Measurements from ENCODE around the gene JAK1. TPM values are rescaled to one million over a fixed set of nuclear protein-coding genes. Genes with fewer than 3 reads are reported as not detected.

Gene JAK1
- total and polyA plus RNA-seq, 9 of the 15 experiments (the other 6 are each of a cell fraction or from before 2014, with no cell fraction given): 9.7 to 44.1 (median 42.5) TPM

DNA sequence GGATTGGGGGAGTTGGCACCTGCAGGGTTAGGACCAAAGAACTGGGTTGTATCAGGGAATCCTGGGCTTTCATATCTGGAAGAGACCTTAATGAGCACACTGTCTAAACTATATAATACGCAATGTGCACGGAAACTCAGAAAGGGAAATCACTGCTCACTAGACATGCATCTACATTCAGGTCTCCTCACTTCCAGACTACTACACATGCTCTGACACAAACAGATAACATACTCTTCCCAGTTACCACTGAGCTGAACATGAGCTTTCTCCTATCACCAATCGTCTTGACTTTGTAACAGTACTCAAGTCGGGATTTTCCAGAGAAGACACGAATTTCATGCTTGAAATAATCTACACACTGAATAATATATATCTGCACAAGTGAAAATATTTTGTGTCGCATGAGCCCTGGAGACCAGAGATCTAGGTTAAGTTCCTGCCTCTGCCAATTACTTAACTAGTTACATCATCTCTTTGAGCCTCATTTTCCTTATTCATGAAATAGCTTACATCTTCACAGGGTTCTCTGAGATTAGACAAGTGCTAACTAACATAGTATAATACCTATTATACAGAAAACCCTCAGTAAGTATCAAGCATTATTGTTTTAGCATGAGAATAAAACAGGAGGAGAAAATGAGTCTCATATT lies 101.1 kb downstream of the JAK1 start (continued):
- TF ChIP-seq ATF3 (IDR thresholded peaks at IDR 0.05) (peak; percentile 64), ATF3 (CRISPR knock-in tag; conservative IDR thresholded peaks at IDR 0.05) (no peak), CBFA2T2 (conservative IDR thresholded peaks at IDR 0.05) (peak; percentile 29; the same call in 1 of the 2 replicates), TCF3 (CRISPR knock-in tag; IDR thresholded peaks at IDR 0.05) (peak; percentile 31; the same call in 1 of the 2 replicates), TEAD1 (CRISPR knock-in tag; IDR thresholded peaks at IDR 0.05) (no peak), PCBP1 (IDR thresholded peaks at IDR 0.05; ENCODE audit: low read depth, low read length, poor library complexity, severe bottlenecking) (no peak), NONO (IDR thresholded peaks at IDR 0.05; ENCODE audit: low read depth in 2 of 2, low read length in 1 of 2) (no peak), DDX20 (tag; IDR thresholded peaks at IDR 0.05; ENCODE audit: low read depth) (peak; percentile 18; the same call in 1 of the 2 replicates), MAFG (tag; conservative IDR thresholded peaks at IDR 0.05) (no peak), HMBOX1 (IDR thresholded peaks at IDR 0.05) (peak; percentile 62; the same call in 1 of the 2 replicates), MYC (IDR thresholded peaks at IDR 0.05; ENCODE audit: low read depth, low read length) (peak; percentile 58; the same call in 1 of the 2 replicates), MYC (CRISPR knock-in tag; IDR thresholded peaks at IDR 0.05; ENCODE audit: borderline replicate concordance, low read depth) (no peak), MBD2 (IDR thresholded peaks at IDR 0.05; ENCODE audit: borderline replicate concordance, low read depth) (no peak), CEBPG (CRISPR knock-in tag; IDR thresholded peaks at IDR 0.05) (no peak), CEBPG (tag; conservative IDR thresholded peaks at IDR 0.05 in 1 of 2, IDR thresholded peaks at IDR 0.05 in 1 of 2) (peak in 1 of 2 experiments; percentile 60; a peak in 1 of 4 replicates), SFPQ (IDR thresholded peaks at IDR 0.05; ENCODE audit: low read depth, low read length) (no peak), EP300 (IDR thresholded peaks at IDR 0.05; ENCODE audit: low read length) (peak; percentile 36; the same call in 1 of the 2 replicates)
- TF ChIP-seq, protein P1, sequence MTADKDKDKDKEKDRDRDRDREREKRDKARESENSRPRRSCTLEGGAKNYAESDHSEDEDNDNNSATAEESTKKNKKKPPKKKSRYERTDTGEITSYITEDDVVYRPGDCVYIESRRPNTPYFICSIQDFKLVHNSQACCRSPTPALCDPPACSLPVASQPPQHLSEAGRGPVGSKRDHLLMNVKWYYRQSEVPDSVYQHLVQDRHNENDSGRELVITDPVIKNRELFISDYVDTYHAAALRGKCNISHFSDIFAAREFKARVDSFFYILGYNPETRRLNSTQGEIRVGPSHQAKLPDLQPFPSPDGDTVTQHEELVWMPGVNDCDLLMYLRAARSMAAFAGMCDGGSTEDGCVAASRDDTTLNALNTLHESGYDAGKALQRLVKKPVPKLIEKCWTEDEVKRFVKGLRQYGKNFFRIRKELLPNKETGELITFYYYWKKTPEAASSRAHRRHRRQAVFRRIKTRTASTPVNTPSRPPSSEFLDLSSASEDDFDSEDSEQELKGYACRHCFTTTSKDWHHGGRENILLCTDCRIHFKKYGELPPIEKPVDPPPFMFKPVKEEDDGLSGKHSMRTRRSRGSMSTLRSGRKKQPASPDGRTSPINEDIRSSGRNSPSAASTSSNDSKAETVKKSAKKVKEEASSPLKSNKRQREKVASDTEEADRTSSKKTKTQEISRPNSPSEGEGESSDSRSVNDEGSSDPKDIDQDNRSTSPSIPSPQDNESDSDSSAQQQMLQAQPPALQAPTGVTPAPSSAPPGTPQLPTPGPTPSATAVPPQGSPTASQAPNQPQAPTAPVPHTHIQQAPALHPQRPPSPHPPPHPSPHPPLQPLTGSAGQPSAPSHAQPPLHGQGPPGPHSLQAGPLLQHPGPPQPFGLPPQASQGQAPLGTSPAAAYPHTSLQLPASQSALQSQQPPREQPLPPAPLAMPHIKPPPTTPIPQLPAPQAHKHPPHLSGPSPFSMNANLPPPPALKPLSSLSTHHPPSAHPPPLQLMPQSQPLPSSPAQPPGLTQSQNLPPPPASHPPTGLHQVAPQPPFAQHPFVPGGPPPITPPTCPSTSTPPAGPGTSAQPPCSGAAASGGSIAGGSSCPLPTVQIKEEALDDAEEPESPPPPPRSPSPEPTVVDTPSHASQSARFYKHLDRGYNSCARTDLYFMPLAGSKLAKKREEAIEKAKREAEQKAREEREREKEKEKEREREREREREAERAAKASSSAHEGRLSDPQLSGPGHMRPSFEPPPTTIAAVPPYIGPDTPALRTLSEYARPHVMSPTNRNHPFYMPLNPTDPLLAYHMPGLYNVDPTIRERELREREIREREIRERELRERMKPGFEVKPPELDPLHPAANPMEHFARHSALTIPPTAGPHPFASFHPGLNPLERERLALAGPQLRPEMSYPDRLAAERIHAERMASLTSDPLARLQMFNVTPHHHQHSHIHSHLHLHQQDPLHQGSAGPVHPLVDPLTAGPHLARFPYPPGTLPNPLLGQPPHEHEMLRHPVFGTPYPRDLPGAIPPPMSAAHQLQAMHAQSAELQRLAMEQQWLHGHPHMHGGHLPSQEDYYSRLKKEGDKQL (CRISPR knock-in tag; IDR thresholded peaks at IDR 0.05; ENCODE audit: borderline replicate concordance): no peak

All from K562 (cell line).